PC-3 (cell line): ENCODE measurements around the gene CPZ. TPM values are rescaled to one million over a fixed set of nuclear protein-coding genes. Genes with fewer than 3 reads are reported as not detected.
"Not testable (repeated sequence)": the region's sequence is repeated elsewhere in the genome, so short reads cannot be mapped to it uniquely, and the experiment has no call there.

Experiments used
- ATAC-seq: fragments of 200-7000 bp; cut with Tn5 transposase; 2 replicates; pipeline ENCODE4 v1.9.1; 2020; ENCODE audit warnings: mild to moderate bottlenecking, moderate library complexity
- BruUV-seq: library from RNA; stranded (reverse); fragments of 400-500 nt; replicated peaks from 2 replicates; lab custom pipeline; 2021; lab: Mats Ljungman, UMichigan
- CTCF ChIA-PET: fragments of 300-600 bp; sonication (Branson Sonifier 250); formaldehyde crosslinking; loops from one replicate; lab custom pipeline; 2022; ENCODE audit warnings: antibody characterized with exemption; lab: Charles Lee
- POLR2A ChIA-PET: fragments of 300-600 bp; sonication (Branson Sonifier 250); formaldehyde crosslinking; loops from one replicate; lab custom pipeline; 2022; ENCODE audit warnings: antibody characterized with exemption; ENCODE audit not compliant: unreplicated experiment; lab: Charles Lee
- DNase-seq: peaks from one replicate; pipeline ENCODE4 v3.0.0-alpha.2; 2015
- H2AFZ ChIP-seq: fragments of 300-600 bp; sonication (generic); 2 replicates; pipeline ENCODE4 v1.6.0; 2016; ENCODE audit warnings: antibody characterized with exemption, low read length
- H3F3A ChIP-seq: fragments of 300-600 bp; sonication (generic); one replicate; pipeline ENCODE4 v1.6.0; 2017; ENCODE audit warnings: antibody characterized with exemption, low read length, control low read depth, mild to moderate bottlenecking; ENCODE audit not compliant: unreplicated experiment
- H3K27ac ChIP-seq: fragments of 300-600 bp; sonication (generic); 2 replicates; pipeline ENCODE4 v1.5.1; 2016; ENCODE audit warnings: mild to moderate bottlenecking, low read length
- H3K27me3 ChIP-seq: fragments of 300-600 bp; sonication (generic); 2 replicates; pipeline ENCODE4 v1.6.1; 2016; ENCODE audit warnings: low read length, mixed read lengths
- H3K36me3 ChIP-seq: fragments of 300-600 bp; sonication (generic); 2 replicates; pipeline ENCODE4 v1.6.1; 2016; ENCODE audit warnings: low read depth, mixed run types, low read length, mixed read lengths
- H3K4me1 ChIP-seq: fragments of 300-600 bp; sonication (generic); 2 replicates; pipeline ENCODE4 v1.5.1; 2016; ENCODE audit warnings: low read length; ENCODE audit not compliant: insufficient read depth
- H3K4me2 ChIP-seq: fragments of 300-600 bp; sonication (generic); 2 replicates; pipeline ENCODE4 v1.6.0; 2016; ENCODE audit warnings: low read length
- H3K4me3 ChIP-seq: fragments of 300-600 bp; sonication (generic); 2 replicates; pipeline ENCODE4 v1.5.1; 2016; ENCODE audit warnings: mild to moderate bottlenecking, low read length, mixed read lengths
- H3K79me2 ChIP-seq: fragments of 300-600 bp; sonication (generic); 2 replicates; pipeline ENCODE4 v1.6.1; 2017; ENCODE audit warnings: low read length, mixed read lengths
- H3K9ac ChIP-seq: fragments of 300-600 bp; sonication (generic); 2 replicates; pipeline ENCODE4 v1.6.0; 2016; ENCODE audit warnings: mild to moderate bottlenecking, low read length
- H3K9me2 ChIP-seq: fragments of 300-600 bp; sonication (generic); replicated peaks from 2 replicates; pipeline ENCODE4 v1.6.1; 2016; ENCODE audit warnings: mixed run types, low read length, mixed read lengths
- H3K9me3 ChIP-seq: fragments of 300-600 bp; sonication (generic); 2 replicates; pipeline ENCODE4 v1.6.1; 2016; ENCODE audit warnings: low read length, mixed read lengths
- H4K20me1 ChIP-seq: fragments of 300-600 bp; sonication (generic); 2 replicates; pipeline ENCODE4 v1.6.1; 2016; ENCODE audit warnings: low read length, mixed read lengths
- intact Hi-C: fragments of 100-400 bp; cut with micrococcal nuclease; formaldehyde crosslinking; loops from 2 replicates; pipeline ENCODE4 v1.9.0; 2023
- total RNA-seq: library from RNA; depleted of rRNA; stranded (reverse); fragments of >200 nt; gene quantifications from 2 replicates; pipeline ENCODE4 v1.2.3, GENCODE V29; 2014

The CPZ gene
- total RNA-seq, 1 experiment from 2014 or later, result 27.9 TPM

- DNase-seq, H3K4me3 ChIP-seq, H3K9me3 ChIP-seq, H3K9me2 ChIP-seq, H3K9ac ChIP-seq, H3K36me3 ChIP-seq, H2AFZ ChIP-seq, BruUV-seq, H3K4me2 ChIP-seq, H3K4me1 ChIP-seq, H3K27ac ChIP-seq, H3K79me2 ChIP-seq, intact Hi-C loops, H3K27me3 ChIP-seq, H3F3A ChIP-seq, CTCF ChIA-PET, POLR2A ChIA-PET, H4K20me1 ChIP-seq: not testable (repeated sequence)
- ATAC-seq, result peak; percentile 97
Measured at GRCh38 chr4:8630240-8630905, 37.8 kb downstream of the CPZ start.

- DNase-seq, H3K4me2 ChIP-seq, H3K9me3 ChIP-seq, POLR2A ChIA-PET, BruUV-seq, H3K36me3 ChIP-seq, H3K79me2 ChIP-seq, CTCF ChIA-PET, H3K27ac ChIP-seq, H2AFZ ChIP-seq, ATAC-seq, H3K4me1 ChIP-seq, H3K4me3 ChIP-seq, H3F3A ChIP-seq, H3K9ac ChIP-seq, H4K20me1 ChIP-seq, H3K9me2 ChIP-seq, H3K27me3 ChIP-seq, intact Hi-C loops: not testable (repeated sequence)
Measured at GRCh38 chr4:8631896-8632295, 39.3 kb downstream of the CPZ start.

GRCh38 chr4:8634773-8635172, 42.2 kb downstream of the CPZ start:
- intact Hi-C loops, ATAC-seq, H3K36me3 ChIP-seq, H3F3A ChIP-seq, H3K9ac ChIP-seq, H4K20me1 ChIP-seq, CTCF ChIA-PET, H3K4me2 ChIP-seq, POLR2A ChIA-PET, H3K79me2 ChIP-seq, H3K27ac ChIP-seq, H3K9me3 ChIP-seq, BruUV-seq, H3K4me1 ChIP-seq, H3K4me3 ChIP-seq, DNase-seq, H3K27me3 ChIP-seq, H3K9me2 ChIP-seq, H2AFZ ChIP-seq: not testable (repeated sequence)

GRCh38 chr4:8635897-8636554, 43.5 kb downstream of the CPZ start:
- H3K9me2 ChIP-seq, H3K9ac ChIP-seq, H3K79me2 ChIP-seq, H3K27me3 ChIP-seq, H3K4me1 ChIP-seq, H3K4me3 ChIP-seq, CTCF ChIA-PET, H4K20me1 ChIP-seq, H3K4me2 ChIP-seq, POLR2A ChIA-PET, H3K9me3 ChIP-seq, DNase-seq, intact Hi-C loops, BruUV-seq, H2AFZ ChIP-seq, H3K27ac ChIP-seq, H3K36me3 ChIP-seq, H3F3A ChIP-seq: not testable (repeated sequence)
- ATAC-seq, result peak; percentile 97
